GM12878 (cell line): Measurements from ENCODE around the gene ZNF775.

Source experiments
- EZH2 ChIP-seq: IDR thresholded peaks from 2 replicates; pipeline ENCODE4 v1.6.1; 2012; ENCODE audit warnings: low read depth, mild to moderate bottlenecking, control low read depth, inconsistent platforms, low read length, borderline replicate concordance; ENCODE audit not compliant: control insufficient read depth
- JUND ChIP-seq: IDR thresholded peaks from 2 replicates; pipeline ENCODE4 v1.6.1; 2012; ENCODE audit warnings: low read depth, mild to moderate bottlenecking, low read length, improper control_type of control experiment, moderate library complexity

GRCh38 chr7:150412016-150412415, 32.9 kb downstream of the ZNF775 start:
- no peak for TF ChIP-seq EZH2
- no peak for TF ChIP-seq JUND
